GM23338 (cell line): ENCODE data around the gene TEPSIN. TPM values are rescaled to one million over a fixed set of nuclear protein-coding genes. Genes with fewer than 3 reads are reported as not detected.

Experiments
- ATAC-seq: fragments of 200-7000 bp; cut with Tn5 transposase; 3 replicates; pipeline ENCODE4 v1.9.1; 2020
- DNase-seq: peaks from one replicate; pipeline ENCODE4 v3.0.0-alpha.2; 2015; ENCODE audit warnings: low spot score
- H2AFZ ChIP-seq: fragments of 200-600 bp; sonication (generic); 2 replicates; pipeline ENCODE4 v1.8.0; 2016; ENCODE audit warnings: antibody characterized with exemption, mild to moderate bottlenecking, moderate library complexity
- H3F3A ChIP-seq: fragments of 200-600 bp; sonication (generic); replicated peaks from 2 replicates; pipeline ENCODE4 v1.8.0; 2017; ENCODE audit warnings: antibody characterized with exemption, mixed run types, low read depth
- H3K27ac ChIP-seq: fragments of 200-600 bp; sonication (generic); 2 replicates; pipeline ENCODE4 v1.6.1; 2016; ENCODE audit warnings: low read depth
- H3K27me3 ChIP-seq: fragments of 200-600 bp; sonication (generic); 2 replicates; pipeline ENCODE4 v1.8.0; 2016; ENCODE audit warnings: mild to moderate bottlenecking, mixed run types, moderate library complexity; ENCODE audit not compliant: insufficient read depth
- H3K36me3 ChIP-seq: fragments of 200-600 bp; sonication (generic); 2 replicates; pipeline ENCODE4 v1.8.0; 2016; ENCODE audit warnings: mild to moderate bottlenecking; ENCODE audit not compliant: insufficient read depth
- H3K4me1 ChIP-seq: fragments of 200-600 bp; sonication (generic); 2 replicates; pipeline ENCODE4 v1.8.0; 2016; ENCODE audit warnings: mild to moderate bottlenecking, moderate library complexity; ENCODE audit not compliant: insufficient read depth
- H3K4me2 ChIP-seq: fragments of 200-600 bp; sonication (generic); 2 replicates; pipeline ENCODE4 v1.7.1; 2017; ENCODE audit warnings: mixed run types
- H3K4me3 ChIP-seq: fragments of 200-600 bp; sonication (generic); 2 replicates; pipeline ENCODE4 v1.6.1; 2016; ENCODE audit warnings: mixed run types
- H3K79me2 ChIP-seq: fragments of 200-600 bp; sonication (generic); replicated peaks from 2 replicates; pipeline ENCODE4 v1.8.0; 2017; ENCODE audit warnings: mild to moderate bottlenecking; ENCODE audit not compliant: insufficient read depth
- H3K9me2 ChIP-seq: fragments of 200-600 bp; sonication (generic); 2 replicates; pipeline ENCODE4 v1.8.0; 2017; ENCODE audit not compliant: insufficient read depth
- H4K20me1 ChIP-seq: fragments of 200-600 bp; sonication (generic); replicated peaks from 2 replicates; pipeline ENCODE4 v1.8.0; 2017; ENCODE audit warnings: mild to moderate bottlenecking; ENCODE audit not compliant: insufficient read depth
- H3K27ac Mint-ChIP-seq: 2 replicates; pipeline ENCODE4 v1.8.0; 2020; ENCODE audit warnings: inconsistent platforms, mild to moderate bottlenecking, moderate library complexity, mixed read lengths
- H3K27me3 Mint-ChIP-seq: 3 replicates; pipeline ENCODE4 v1.8.0; 2022; ENCODE audit warnings: low read depth, mild to moderate bottlenecking, moderate library complexity, mixed read lengths, inconsistent platforms; ENCODE audit not compliant: insufficient read depth, poor library complexity
- H3K36me3 Mint-ChIP-seq: 3 replicates; pipeline ENCODE4 v1.8.0; 2021; ENCODE audit warnings: low read depth, mild to moderate bottlenecking, inconsistent platforms, moderate library complexity, mixed read lengths
- H3K4me1 Mint-ChIP-seq: 3 replicates; pipeline ENCODE4 v1.8.0; 2020; ENCODE audit warnings: mild to moderate bottlenecking, inconsistent platforms, mixed read lengths
- H3K4me3 Mint-ChIP-seq: 3 replicates; pipeline ENCODE4 v1.8.0; 2021; ENCODE audit warnings: moderate library complexity, mild to moderate bottlenecking, inconsistent platforms, mixed read lengths
- H3K9me3 Mint-ChIP-seq: 3 replicates; pipeline ENCODE4 v1.8.0; 2020; ENCODE audit warnings: moderate library complexity, mild to moderate bottlenecking, inconsistent platforms, mixed read lengths
- CREB1 ChIP-seq: fragments of 250-450 bp; sonication (Bioruptor Pico); IDR thresholded peaks from 2 replicates; pipeline ENCODE4 v1.5.0; 2020; ENCODE audit warnings: low read depth, mild to moderate bottlenecking, moderate library complexity
- ETS1 ChIP-seq: IDR thresholded peaks from 2 replicates; pipeline ENCODE4 v1.6.1; 2016; ENCODE audit warnings: antibody characterized with exemption
- EZH2 ChIP-seq: fragments of 200-600 bp; sonication (generic); IDR thresholded peaks from one replicate; pipeline ENCODE4 v1.8.0; 2017; ENCODE audit warnings: antibody characterized with exemption, mild to moderate bottlenecking, low read depth; ENCODE audit not compliant: unreplicated experiment
- EZH2phosphoT487 ChIP-seq: fragments of 200-600 bp; sonication (generic); IDR thresholded peaks from one replicate; pipeline ENCODE4 v1.8.1; 2018; ENCODE audit warnings: antibody characterized with exemption; ENCODE audit not compliant: unreplicated experiment
- JUNB ChIP-seq: IDR thresholded peaks from one replicate; pipeline ENCODE4 v1.6.1; 2016; ENCODE audit warnings: antibody characterized with exemption; ENCODE audit not compliant: unreplicated experiment
- NANOG ChIP-seq: IDR thresholded peaks from 2 replicates; pipeline ENCODE4 v1.6.1; 2016; ENCODE audit warnings: antibody characterized with exemption, borderline replicate concordance
- POLR2AphosphoS5 ChIP-seq: IDR thresholded peaks from 2 replicates; pipeline ENCODE4 v1.6.1; 2016; ENCODE audit warnings: antibody characterized with exemption, low read depth
- STAT1 ChIP-seq: IDR thresholded peaks from one replicate; pipeline ENCODE4 v1.6.1; 2016; ENCODE audit warnings: antibody characterized with exemption; ENCODE audit not compliant: unreplicated experiment
- ZNF114 ChIP-seq: fragments of 250-450 bp; sonication (Bioruptor Pico); IDR thresholded peaks from 2 replicates; pipeline ENCODE4 v1.5.0; 2020; ENCODE audit warnings: mild to moderate bottlenecking, moderate library complexity
- ZNF331 ChIP-seq: fragments of 250-450 bp; sonication (Bioruptor Pico); IDR thresholded peaks from 2 replicates; pipeline ENCODE4 v1.5.0; 2020; ENCODE audit warnings: low read depth, mild to moderate bottlenecking, moderate library complexity
- polyA plus RNA-seq: library from polyadenylated mRNA; unstranded; fragments of >200 nt; fragmentation: Nextera tagmentation; extraction: Ambion mirVana; gene quantifications from 2 replicates; pipeline ENCODE4 v1.2.1, GENCODE V29; 2016
- total RNA-seq: library from RNA; depleted of rRNA; stranded (reverse); fragments of >200 nt; shearing (Covaris generic); gene quantifications from 2 replicates; pipeline ENCODE4 v1.2.3, GENCODE V29; 2014
- TF ChIP-seq, protein P1 (sequence below), 2 experiments: fragments of 200-600 bp in 1 of 2; sonication (generic) in 1 of 2; conservative IDR thresholded peaks; 2 replicates each; pipeline versions ENCODE4 v1.5.1 to v1.6.1; 2016 to 2017; ENCODE audit warnings: antibody characterized with exemption in 2 of 2, low read depth in 2 of 2, mild to moderate bottlenecking in 2 of 2, moderate library complexity in 1 of 2
- TF ChIP-seq, protein P2 (sequence below): fragments of 250-450 bp; sonication (Bioruptor Pico); IDR thresholded peaks from 2 replicates; pipeline ENCODE4 v1.5.0; 2020; ENCODE audit warnings: mild to moderate bottlenecking, moderate library complexity
- TF ChIP-seq, protein P3 (sequence below): IDR thresholded peaks from one replicate; pipeline ENCODE4 v1.6.1; 2018; ENCODE audit warnings: antibody characterized with exemption; ENCODE audit not compliant: unreplicated experiment

TEPSIN gene
- total and polyA plus RNA-seq, 2 experiments from 2014 or later, result 4.4 to 25.3 TPM

GRCh38 chr17:81229666-81229920 is 9.3 kb downstream of the TEPSIN start:
- H3K27ac Mint-ChIP-seq, result no peak overlapping the region
- Histone ChIP-seq H4K20me1 (no peaks in the 10 kb centered on the region), H3K27ac (no peak overlapping the region), H3F3A (no peaks in the 10 kb centered on the region), H3K36me3 (no peaks in the 10 kb centered on the region), H3K4me2 (no peak overlapping the region), H3K4me1 (no peaks in the 10 kb centered on the region), H3K4me3 (no peak overlapping the region), H3K9me2 (no peaks in the 10 kb centered on the region), H3K79me2 (no peaks in the 10 kb centered on the region), H2AFZ (no peak overlapping the region), H3K27me3 (no peaks in the 10 kb centered on the region)
- DNase-seq, result no peak
- peaks cover 13% of the 10 kb centered on the region for H3K36me3 Mint-ChIP-seq
- H3K4me1 Mint-ChIP-seq, result no peaks in the 10 kb centered on the region
- no peak for ATAC-seq
- H3K4me3 Mint-ChIP-seq, result no peak overlapping the region; the same call in 2 of the 3 replicates
- peaks cover 4% of the 10 kb centered on the region for H3K27me3 Mint-ChIP-seq
- no peak for TF ChIP-seq NANOG
- TF ChIP-seq, protein P1, sequence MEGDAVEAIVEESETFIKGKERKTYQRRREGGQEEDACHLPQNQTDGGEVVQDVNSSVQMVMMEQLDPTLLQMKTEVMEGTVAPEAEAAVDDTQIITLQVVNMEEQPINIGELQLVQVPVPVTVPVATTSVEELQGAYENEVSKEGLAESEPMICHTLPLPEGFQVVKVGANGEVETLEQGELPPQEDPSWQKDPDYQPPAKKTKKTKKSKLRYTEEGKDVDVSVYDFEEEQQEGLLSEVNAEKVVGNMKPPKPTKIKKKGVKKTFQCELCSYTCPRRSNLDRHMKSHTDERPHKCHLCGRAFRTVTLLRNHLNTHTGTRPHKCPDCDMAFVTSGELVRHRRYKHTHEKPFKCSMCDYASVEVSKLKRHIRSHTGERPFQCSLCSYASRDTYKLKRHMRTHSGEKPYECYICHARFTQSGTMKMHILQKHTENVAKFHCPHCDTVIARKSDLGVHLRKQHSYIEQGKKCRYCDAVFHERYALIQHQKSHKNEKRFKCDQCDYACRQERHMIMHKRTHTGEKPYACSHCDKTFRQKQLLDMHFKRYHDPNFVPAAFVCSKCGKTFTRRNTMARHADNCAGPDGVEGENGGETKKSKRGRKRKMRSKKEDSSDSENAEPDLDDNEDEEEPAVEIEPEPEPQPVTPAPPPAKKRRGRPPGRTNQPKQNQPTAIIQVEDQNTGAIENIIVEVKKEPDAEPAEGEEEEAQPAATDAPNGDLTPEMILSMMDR (conservative IDR thresholded peaks at IDR 0.05; ENCODE audit: low read depth in 2 of 2), result no peak
- TF ChIP-seq, protein P2, sequence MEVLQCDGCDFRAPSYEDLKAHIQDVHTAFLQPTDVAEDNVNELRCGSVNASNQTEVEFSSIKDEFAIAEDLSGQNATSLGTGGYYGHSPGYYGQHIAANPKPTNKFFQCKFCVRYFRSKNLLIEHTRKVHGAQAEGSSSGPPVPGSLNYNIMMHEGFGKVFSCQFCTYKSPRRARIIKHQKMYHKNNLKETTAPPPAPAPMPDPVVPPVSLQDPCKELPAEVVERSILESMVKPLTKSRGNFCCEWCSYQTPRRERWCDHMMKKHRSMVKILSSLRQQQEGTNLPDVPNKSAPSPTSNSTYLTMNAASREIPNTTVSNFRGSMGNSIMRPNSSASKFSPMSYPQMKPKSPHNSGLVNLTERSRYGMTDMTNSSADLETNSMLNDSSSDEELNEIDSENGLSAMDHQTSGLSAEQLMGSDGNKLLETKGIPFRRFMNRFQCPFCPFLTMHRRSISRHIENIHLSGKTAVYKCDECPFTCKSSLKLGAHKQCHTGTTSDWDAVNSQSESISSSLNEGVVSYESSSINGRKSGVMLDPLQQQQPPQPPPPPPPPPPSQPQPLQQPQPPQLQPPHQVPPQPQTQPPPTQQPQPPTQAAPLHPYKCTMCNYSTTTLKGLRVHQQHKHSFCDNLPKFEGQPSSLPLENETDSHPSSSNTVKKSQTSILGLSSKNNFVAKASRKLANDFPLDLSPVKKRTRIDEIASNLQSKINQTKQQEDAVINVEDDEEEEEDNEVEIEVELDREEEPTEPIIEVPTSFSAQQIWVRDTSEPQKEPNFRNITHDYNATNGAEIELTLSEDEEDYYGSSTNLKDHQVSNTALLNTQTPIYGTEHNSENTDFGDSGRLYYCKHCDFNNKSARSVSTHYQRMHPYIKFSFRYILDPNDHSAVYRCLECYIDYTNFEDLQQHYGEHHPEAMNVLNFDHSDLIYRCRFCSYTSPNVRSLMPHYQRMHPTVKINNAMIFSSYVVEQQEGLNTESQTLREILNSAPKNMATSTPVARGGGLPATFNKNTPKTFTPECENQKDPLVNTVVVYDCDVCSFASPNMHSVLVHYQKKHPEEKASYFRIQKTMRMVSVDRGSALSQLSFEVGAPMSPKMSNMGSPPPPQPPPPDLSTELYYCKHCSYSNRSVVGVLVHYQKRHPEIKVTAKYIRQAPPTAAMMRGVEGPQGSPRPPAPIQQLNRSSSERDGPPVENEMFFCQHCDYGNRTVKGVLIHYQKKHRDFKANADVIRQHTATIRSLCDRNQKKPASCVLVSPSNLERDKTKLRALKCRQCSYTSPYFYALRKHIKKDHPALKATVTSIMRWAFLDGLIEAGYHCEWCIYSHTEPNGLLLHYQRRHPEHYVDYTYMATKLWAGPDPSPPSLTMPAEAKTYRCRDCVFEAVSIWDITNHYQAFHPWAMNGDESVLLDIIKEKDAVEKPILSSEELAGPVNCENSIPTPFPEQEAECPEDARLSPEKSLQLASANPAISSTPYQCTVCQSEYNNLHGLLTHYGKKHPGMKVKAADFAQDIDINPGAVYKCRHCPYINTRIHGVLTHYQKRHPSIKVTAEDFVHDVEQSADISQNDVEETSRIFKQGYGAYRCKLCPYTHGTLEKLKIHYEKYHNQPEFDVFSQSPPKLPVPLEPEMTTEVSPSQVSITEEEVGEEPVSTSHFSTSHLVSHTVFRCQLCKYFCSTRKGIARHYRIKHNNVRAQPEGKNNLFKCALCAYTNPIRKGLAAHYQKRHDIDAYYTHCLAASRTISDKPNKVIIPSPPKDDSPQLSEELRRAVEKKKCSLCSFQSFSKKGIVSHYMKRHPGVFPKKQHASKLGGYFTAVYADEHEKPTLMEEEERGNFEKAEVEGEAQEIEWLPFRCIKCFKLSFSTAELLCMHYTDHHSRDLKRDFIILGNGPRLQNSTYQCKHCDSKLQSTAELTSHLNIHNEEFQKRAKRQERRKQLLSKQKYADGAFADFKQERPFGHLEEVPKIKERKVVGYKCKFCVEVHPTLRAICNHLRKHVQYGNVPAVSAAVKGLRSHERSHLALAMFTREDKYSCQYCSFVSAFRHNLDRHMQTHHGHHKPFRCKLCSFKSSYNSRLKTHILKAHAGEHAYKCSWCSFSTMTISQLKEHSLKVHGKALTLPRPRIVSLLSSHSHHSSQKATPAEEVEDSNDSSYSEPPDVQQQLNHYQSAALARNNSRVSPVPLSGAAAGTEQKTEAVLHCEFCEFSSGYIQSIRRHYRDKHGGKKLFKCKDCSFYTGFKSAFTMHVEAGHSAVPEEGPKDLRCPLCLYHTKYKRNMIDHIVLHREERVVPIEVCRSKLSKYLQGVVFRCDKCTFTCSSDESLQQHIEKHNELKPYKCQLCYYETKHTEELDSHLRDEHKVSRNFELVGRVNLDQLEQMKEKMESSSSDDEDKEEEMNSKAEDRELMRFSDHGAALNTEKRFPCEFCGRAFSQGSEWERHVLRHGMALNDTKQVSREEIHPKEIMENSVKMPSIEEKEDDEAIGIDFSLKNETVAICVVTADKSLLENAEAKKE (CRISPR knock-in tag), result no peak
- TF ChIP-seq JUNB, result no peak
- TF ChIP-seq EZH2, result no peak
- no peak for TF ChIP-seq ETS1
- TF ChIP-seq CREB1 (CRISPR knock-in tag), result no peak
- TF ChIP-seq STAT1, result no peak
- no peak for TF ChIP-seq EZH2phosphoT487
- no peak for TF ChIP-seq POLR2AphosphoS5
- TF ChIP-seq ZNF114 (CRISPR knock-in tag), result no peak
- TF ChIP-seq, protein P3, sequence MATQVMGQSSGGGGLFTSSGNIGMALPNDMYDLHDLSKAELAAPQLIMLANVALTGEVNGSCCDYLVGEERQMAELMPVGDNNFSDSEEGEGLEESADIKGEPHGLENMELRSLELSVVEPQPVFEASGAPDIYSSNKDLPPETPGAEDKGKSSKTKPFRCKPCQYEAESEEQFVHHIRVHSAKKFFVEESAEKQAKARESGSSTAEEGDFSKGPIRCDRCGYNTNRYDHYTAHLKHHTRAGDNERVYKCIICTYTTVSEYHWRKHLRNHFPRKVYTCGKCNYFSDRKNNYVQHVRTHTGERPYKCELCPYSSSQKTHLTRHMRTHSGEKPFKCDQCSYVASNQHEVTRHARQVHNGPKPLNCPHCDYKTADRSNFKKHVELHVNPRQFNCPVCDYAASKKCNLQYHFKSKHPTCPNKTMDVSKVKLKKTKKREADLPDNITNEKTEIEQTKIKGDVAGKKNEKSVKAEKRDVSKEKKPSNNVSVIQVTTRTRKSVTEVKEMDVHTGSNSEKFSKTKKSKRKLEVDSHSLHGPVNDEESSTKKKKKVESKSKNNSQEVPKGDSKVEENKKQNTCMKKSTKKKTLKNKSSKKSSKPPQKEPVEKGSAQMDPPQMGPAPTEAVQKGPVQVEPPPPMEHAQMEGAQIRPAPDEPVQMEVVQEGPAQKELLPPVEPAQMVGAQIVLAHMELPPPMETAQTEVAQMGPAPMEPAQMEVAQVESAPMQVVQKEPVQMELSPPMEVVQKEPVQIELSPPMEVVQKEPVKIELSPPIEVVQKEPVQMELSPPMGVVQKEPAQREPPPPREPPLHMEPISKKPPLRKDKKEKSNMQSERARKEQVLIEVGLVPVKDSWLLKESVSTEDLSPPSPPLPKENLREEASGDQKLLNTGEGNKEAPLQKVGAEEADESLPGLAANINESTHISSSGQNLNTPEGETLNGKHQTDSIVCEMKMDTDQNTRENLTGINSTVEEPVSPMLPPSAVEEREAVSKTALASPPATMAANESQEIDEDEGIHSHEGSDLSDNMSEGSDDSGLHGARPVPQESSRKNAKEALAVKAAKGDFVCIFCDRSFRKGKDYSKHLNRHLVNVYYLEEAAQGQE, result no peak
- no peak for TF ChIP-seq ZNF331
- no peaks in the 10 kb centered on the region; the same call in 2 of the 3 replicates for H3K9me3 Mint-ChIP-seq
